Right cardiac atrium (tissue), 5 donors: ENCODE results near the gene EML1. TPM values are rescaled to one million over a fixed set of nuclear protein-coding genes. Genes with fewer than 3 reads are reported as not detected.

Experiments
- ATAC-seq, 2 donors: fragments of 200-7000 bp; cut with Tn5 transposase; one replicate each; pipeline versions ENCODE4 v1.8.0 to v1.9.1; 2020; ENCODE audit warnings: moderate library complexity in 2 of 2, mild to moderate bottlenecking in 1 of 2
- DNase-seq, 3 donors: peaks; one replicate each; pipeline ENCODE4 v3.0.0-alpha.2; 2020
- H3K27ac ChIP-seq: one replicate; pipeline ENCODE4 v1.5.1; 2013; ENCODE audit warnings: mild to moderate bottlenecking, low read length, control low read depth, moderate library complexity
- H3K27me3 ChIP-seq: one replicate; pipeline ENCODE4 v1.6.1; 2013; ENCODE audit not compliant: control insufficient read depth, insufficient read depth
- H3K4me1 ChIP-seq: one replicate; pipeline ENCODE4 v1.6.1; 2013; ENCODE audit warnings: low read length; ENCODE audit not compliant: control insufficient read depth, insufficient read depth
- H3K4me3 ChIP-seq: one replicate; pipeline ENCODE4 v1.5.1; 2013; ENCODE audit warnings: low read length, control low read depth
- H3K9me3 ChIP-seq: one replicate; pipeline ENCODE4 v1.6.1; 2013; ENCODE audit warnings: low read length; ENCODE audit not compliant: control insufficient read depth
- WGBS: extraction: QIAGEN DNeasy Blood & Tissue Kit; methylation state at CpG from one replicate; pipeline ENCODE4 v1.1.7; 2013; 5-methylcytosine and 5-hydroxymethylcytosine counted together
- intact Hi-C, 4 donors: fragments of 100-400 bp; cut with DNase I; formaldehyde crosslinking; loops; one replicate each; pipeline versions ENCODE4 v1.11.0 to v1.14.0; 2022 to 2023
- polyA plus RNA-seq: library from polyadenylated mRNA; stranded (reverse); fragments of 200-250 nt; gene quantifications from one replicate; pipeline ENCODE4 v1.2.3, GENCODE V29; 2013
- total RNA-seq, 4 donors: library from RNA; stranded (reverse); fragmentation: NEBNext Ultra II Directional; extraction: Animal tissue kit (Norgen Biotek cat#: 25700); gene quantifications; one replicate each; pipeline ENCODE4 v1.2.1, GENCODE V29; 2021
- donor health status: healthy with polysubstance abuse.
- donor health status: DM: no; HTN: yes; CAD: no.
- donor health status: DM: no; HTN: no; CAD: no.
- donor health status: DM: no; HTN: yes; CAD: no; lungs with severe emphysema.
- donor health status: DM: yes; HTN: yes; CAD: no.

EML1 gene
- total and polyA plus RNA-seq, 5 donors = 11.2 to 39.1 (median 34.0) TPM

GRCh38 chr14:99781853-99782610 is 11.2 kb upstream of the EML1 start:
- no peak for DNase-seq
- Histone ChIP-seq H3K27ac (no peak overlapping the region), H3K27me3 (no peaks in the 10 kb centered on the region), H3K9me3 (no peaks in the 10 kb centered on the region), H3K4me3 (no peak overlapping the region), H3K4me1 (peaks cover 3% of the 10 kb centered on the region)
- no peak for ATAC-seq
- 85% methylated on average over 14 of the region's 14 CpGs for WGBS
- intact Hi-C loops = no loop called here

DNA sequence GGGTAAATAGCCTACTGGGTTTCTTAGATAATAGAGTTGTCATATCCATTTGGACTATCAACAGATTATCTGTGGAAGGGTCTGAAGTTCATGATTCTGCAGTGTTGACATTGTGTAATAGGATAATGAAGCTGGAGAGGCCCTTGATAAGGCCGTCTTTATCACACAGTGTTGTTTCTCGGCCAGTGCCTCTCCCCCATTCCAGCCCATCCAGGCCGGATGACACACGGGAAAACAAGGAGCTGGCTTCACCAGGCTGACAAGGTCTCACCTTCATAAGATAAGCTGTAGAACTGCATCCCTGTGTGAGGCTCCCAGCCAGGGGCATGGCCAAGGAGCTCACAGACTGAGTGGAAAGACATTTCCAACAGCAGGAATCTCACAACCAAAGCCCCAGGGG is 8.7 kb upstream of the EML1 start:
- no peak overlapping the region for H3K27ac ChIP-seq
- no peaks in the 10 kb centered on the region for H3K9me3 ChIP-seq
- DNase-seq = no peak
- no peaks in the 10 kb centered on the region for H3K27me3 ChIP-seq
- intact Hi-C loops = no loop called here
- WGBS = 22% methylated on average over 4 of the region's 4 CpGs
- H3K4me3 ChIP-seq = no peak overlapping the region
- H3K4me1 ChIP-seq = peaks cover 3% of the 10 kb centered on the region
- ATAC-seq = peak; percentile 64 to 69

DNA sequence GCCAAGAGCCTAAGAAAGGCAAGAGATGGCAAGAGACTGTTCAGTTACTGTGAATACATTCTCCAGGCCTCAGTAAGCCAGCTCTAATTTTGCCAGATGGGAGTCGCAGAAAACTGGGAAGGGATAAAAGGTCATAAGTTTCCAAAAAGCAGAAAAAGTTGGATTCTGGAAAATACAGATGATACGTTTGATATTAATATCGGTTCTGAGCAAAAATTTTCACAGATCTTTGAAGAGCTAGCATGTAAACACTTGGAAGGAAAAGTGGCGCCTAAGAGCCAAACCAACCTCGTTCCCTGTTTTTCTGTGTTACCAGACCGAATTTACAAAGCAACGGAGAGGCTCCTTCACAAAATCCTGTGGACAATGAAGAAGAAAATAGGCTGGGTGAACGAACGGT is 7.8 kb upstream of the EML1 start:
- DNase-seq = no peak
- H3K27me3 ChIP-seq = no peaks in the 10 kb centered on the region
- no peak for ATAC-seq
- no peaks in the 10 kb centered on the region for H3K9me3 ChIP-seq
- no peak overlapping the region for H3K27ac ChIP-seq
- intact Hi-C loops = no loop called here
- H3K4me1 ChIP-seq = peaks cover 3% of the 10 kb centered on the region
- no peak overlapping the region for H3K4me3 ChIP-seq
- WGBS = 87% methylated on average over 9 of the region's 9 CpGs

- Histone ChIP-seq H3K27me3 (no peaks in the 10 kb centered on the region), H3K27ac (no peak overlapping the region), H3K4me3 (no peak overlapping the region), H3K4me1 (peaks cover 6% of the 10 kb centered on the region), H3K9me3 (no peaks in the 10 kb centered on the region)
- DNase-seq = peak in 1 of 3 donors; percentile 70
- intact Hi-C loops = no loop called here
- 78% methylated on average over 8 of the region's 8 CpGs for WGBS
- ATAC-seq = peak; percentile 48 to 86
Measured at GRCh38 chr14:99786511-99786989, 6.7 kb upstream of the EML1 start.

DNA sequence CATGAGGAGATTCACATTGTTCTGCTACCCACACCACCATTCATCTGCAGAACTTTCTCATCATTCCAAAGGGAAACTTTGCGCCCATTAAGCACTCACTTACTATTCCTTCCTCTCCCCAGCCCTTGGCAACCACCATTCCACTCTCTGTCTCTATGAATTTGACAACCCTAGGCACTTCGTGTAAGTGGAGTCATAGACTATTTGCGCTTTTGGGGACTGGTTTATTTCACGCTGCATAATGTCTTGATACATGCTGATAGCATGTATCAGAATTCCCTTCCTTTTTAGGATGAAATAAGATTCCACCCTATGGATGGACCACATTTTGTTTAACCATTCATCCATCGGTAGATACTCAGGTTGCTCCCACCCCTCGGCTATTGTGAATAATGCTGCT is 4.5 kb upstream of the EML1 start:
- WGBS = 97% methylated on average over 6 of the region's 6 CpGs
- Histone ChIP-seq H3K27ac (no peak overlapping the region), H3K9me3 (no peaks in the 10 kb centered on the region), H3K27me3 (no peaks in the 10 kb centered on the region), H3K4me1 (peaks cover 11% of the 10 kb centered on the region), H3K4me3 (no peak overlapping the region)
- ATAC-seq (no peak), DNase-seq (no peak)
- intact Hi-C loops = no loop called here

DNA sequence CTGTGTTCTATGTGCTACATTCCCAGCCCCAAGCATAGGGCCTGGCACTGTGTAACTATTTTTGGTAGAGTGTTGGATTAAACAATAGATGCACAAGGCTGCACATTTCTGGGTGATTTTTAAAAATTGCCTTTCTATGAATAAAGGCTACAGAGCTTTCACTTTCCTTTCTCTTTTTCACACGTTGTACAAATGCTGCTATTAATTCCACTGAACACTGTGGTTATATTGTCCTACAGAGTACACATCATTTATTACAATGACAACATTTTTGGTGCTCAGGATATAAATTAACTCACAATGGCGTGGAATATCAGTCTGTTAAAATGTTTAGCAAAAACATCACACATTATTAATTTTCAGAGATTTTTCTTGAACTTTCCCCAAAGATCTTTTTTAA is 3.6 kb upstream of the EML1 start:
- intact Hi-C loops = no loop called here
- H3K27ac ChIP-seq = no peak overlapping the region
- DNase-seq (no peak), ATAC-seq (no peak)
- 52% methylated on average over 2 of the region's 2 CpGs for WGBS
- H3K9me3 ChIP-seq = no peaks in the 10 kb centered on the region
- H3K27me3 ChIP-seq = no peaks in the 10 kb centered on the region
- peaks cover 10% of the 10 kb centered on the region for H3K4me1 ChIP-seq
- no peak overlapping the region for H3K4me3 ChIP-seq

DNA sequence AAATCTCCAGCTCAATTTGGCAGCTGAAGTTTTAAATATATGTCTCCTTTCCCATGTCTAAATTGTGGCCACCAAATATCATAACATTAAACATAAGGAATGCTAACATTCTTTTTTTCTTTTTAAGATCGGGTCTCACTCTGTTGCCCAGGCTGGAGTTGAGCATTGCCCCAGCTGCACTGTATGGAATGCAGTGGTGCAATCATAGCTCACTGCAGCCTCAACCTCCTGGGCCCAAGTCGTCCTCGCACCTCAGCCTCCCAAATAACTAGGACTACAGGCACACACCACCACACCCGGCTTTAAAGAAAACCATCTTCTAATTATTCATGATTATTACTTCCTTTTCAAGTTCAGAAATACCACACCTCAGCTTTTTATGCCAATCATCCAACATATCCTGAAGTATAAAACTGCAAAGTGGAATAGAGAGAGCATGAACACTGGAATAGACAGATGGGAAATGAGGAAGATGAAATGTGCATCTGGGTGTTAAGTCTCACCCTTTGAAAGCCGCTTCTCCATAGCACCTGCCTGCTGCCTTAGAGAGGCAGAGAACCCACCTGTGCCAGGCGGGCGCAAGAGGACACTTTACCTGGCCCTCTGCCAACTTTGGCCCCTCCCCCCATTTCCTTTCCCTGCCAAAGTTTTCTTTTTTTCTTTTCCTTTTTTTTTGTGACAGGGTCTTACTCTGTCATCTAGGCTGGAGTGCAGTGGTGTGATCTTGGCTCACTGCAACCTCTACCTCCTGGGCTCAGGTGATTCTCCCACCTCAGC is 2.8 kb upstream of the EML1 start:
- no peaks in the 10 kb centered on the region for H3K9me3 ChIP-seq
- peak in 1 of 3 donors; percentile 59 for DNase-seq
- intact Hi-C loops = loop anchor here (5.0 to 10.0 kb wide), 5 partner anchors 38 to 94 kb away; no protein-coding TSS in a partner anchor
- ATAC-seq = no peak
- no peak overlapping the region for H3K27ac ChIP-seq
- peaks cover 9% of the 10 kb centered on the region for H3K4me1 ChIP-seq
- no peaks in the 10 kb centered on the region for H3K27me3 ChIP-seq
- 90% methylated on average over 7 of the region's 7 CpGs for WGBS
- no peak overlapping the region for H3K4me3 ChIP-seq

DNA sequence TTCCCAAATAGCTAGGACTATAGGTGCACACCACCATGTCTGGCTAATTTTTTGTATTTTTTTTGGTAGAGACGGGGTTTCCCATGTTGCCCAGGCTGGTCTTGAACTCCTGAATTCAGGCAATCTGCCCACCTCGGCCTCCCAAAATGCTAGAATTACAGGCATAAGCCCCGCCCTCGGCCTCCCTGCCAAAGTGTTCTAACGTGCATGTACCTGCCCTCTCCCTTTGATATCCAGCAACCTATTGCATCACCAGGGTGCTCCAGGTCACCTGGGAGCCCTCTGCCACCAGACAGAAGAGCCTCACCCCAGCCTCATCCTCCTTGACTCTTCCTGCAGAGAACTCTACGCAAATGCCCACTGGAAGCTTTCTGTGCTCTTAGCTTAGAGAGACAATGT is 2.2 kb upstream of the EML1 start:
- peaks cover 9% of the 10 kb centered on the region for H3K4me1 ChIP-seq
- no peaks in the 10 kb centered on the region for H3K9me3 ChIP-seq
- 82% methylated on average over 6 of the region's 6 CpGs for WGBS
- ATAC-seq (no peak), DNase-seq (no peak)
- H3K27ac ChIP-seq = no peak overlapping the region
- intact Hi-C loops = loop anchor here (5.0 to 10.0 kb wide), 5 partner anchors 39 to 94 kb away; no protein-coding TSS in a partner anchor
- H3K27me3 ChIP-seq = no peaks in the 10 kb centered on the region
- no peak overlapping the region for H3K4me3 ChIP-seq

- no peaks in the 10 kb centered on the region for H3K9me3 ChIP-seq
- DNase-seq (peak in 1 of 3 donors; percentile 63), ATAC-seq (peak in 1 of 2 donors; percentile 23)
- H3K27ac ChIP-seq = peak overlapping the region; percentile 40
- peaks cover 9% of the 10 kb centered on the region for H3K4me1 ChIP-seq
- H3K27me3 ChIP-seq = no peaks in the 10 kb centered on the region
- WGBS = 60% methylated on average over 13 of the region's 13 CpGs
- intact Hi-C loops = loop anchor here (5.0 to 10.0 kb wide), 5 partner anchors 39 to 93 kb away; no protein-coding TSS in a partner anchor
- H3K4me3 ChIP-seq = no peak overlapping the region
Measured at GRCh38 chr14:99791476-99792209, 1.6 kb upstream of the EML1 start.

- no peaks in the 10 kb centered on the region for H3K27me3 ChIP-seq
- ATAC-seq (no peak), DNase-seq (no peak)
- WGBS = 71% methylated on average over 6 of the region's 6 CpGs
- H3K4me3 ChIP-seq = no peak overlapping the region
- intact Hi-C loops = loop anchor here (5.0 to 10.0 kb wide), 5 partner anchors 40 to 93 kb away; no protein-coding TSS in a partner anchor
- H3K4me1 ChIP-seq = peaks cover 9% of the 10 kb centered on the region
- H3K9me3 ChIP-seq = no peaks in the 10 kb centered on the region
- H3K27ac ChIP-seq = no peak overlapping the region
Measured at GRCh38 chr14:99792210-99792535, 1.0 kb upstream of the EML1 start.
